ENCODE data around the gene SPACA4.
A peak's percentile ranks its signal among the peaks of the same experiment; 100 is the strongest.
"Not testable (repeated sequence)": the region's sequence is repeated elsewhere in the genome, so short reads cannot be mapped to it uniquely, and the experiment has no call there.

The SPACA4 gene

GRCh38 chr19:48618916-48619691, 12.6 kb downstream of the SPACA4 start, which contains the start of the genes RPL18 and SPHK2:
TSS of gene RPL18 (minus strand) at chr19:48619178. CDS start at chr19:48619143, 35 bp downstream.
TSS of gene SPHK2 (plus strand) at chr19:48619506. CDS start at chr19:48620515, 1,009 bp downstream.
- peak; percentile 98 for DNase-seq (ENCODE audit: low spot score)

- no peak for DNase-seq (ENCODE audit: low spot score)
Measured at GRCh38 chr19:48619692-48620585, 13.4 kb downstream of the SPACA4 start.

- DNase-seq (ENCODE audit: low spot score) = no peak
Measured at GRCh38 chr19:48623556-48624066, 17.1 kb downstream of the SPACA4 start.

GRCh38 chr19:48624067-48624594, 17.6 kb downstream of the SPACA4 start:
- peak; percentile 95 for DNase-seq (ENCODE audit: low spot score)

GRCh38 chr19:48624791-48625723, 18.5 kb downstream of the SPACA4 start:
- no peak for DNase-seq (ENCODE audit: low spot score)

- no peak for DNase-seq (ENCODE audit: low spot score)
Measured at GRCh38 chr19:48625891-48626327, 19.4 kb downstream of the SPACA4 start.

- no peak for DNase-seq (ENCODE audit: low spot score)
Measured at GRCh38 chr19:48627201-48627864, 20.8 kb downstream of the SPACA4 start.

GRCh38 chr19:48627865-48628314, 21.3 kb downstream of the SPACA4 start:
- DNase-seq (ENCODE audit: low spot score) = no peak

GRCh38 chr19:48628486-48629296, 22.1 kb downstream of the SPACA4 start:
- no peak for DNase-seq (ENCODE audit: low spot score)

GRCh38 chr19:48629297-48629598, 22.7 kb downstream of the SPACA4 start:
- no peak for DNase-seq (ENCODE audit: low spot score)

GRCh38 chr19:48629599-48630295, 23.2 kb downstream of the SPACA4 start:
- DNase-seq (ENCODE audit: low spot score) = no peak

- DNase-seq (ENCODE audit: low spot score) = no peak
Measured at GRCh38 chr19:48630296-48631063, 23.9 kb downstream of the SPACA4 start.

GRCh38 chr19:48631225-48631624, 24.7 kb downstream of the SPACA4 start:
- no peak for DNase-seq (ENCODE audit: low spot score)

GRCh38 chr19:48632286-48632685, 25.7 kb downstream of the SPACA4 start:
- DNase-seq (ENCODE audit: low spot score) = not testable (repeated sequence)

GRCh38 chr19:48632692-48633147, 26.2 kb downstream of the SPACA4 start:
- no peak for DNase-seq (ENCODE audit: low spot score)

GRCh38 chr19:48633148-48634035, 26.9 kb downstream of the SPACA4 start:
- no peak for DNase-seq (ENCODE audit: low spot score)

- DNase-seq (ENCODE audit: low spot score) = no peak
Measured at GRCh38 chr19:48634036-48634342, 27.4 kb downstream of the SPACA4 start.
